Measurements from ENCODE around the gene HAAO. TPM values are rescaled to one million over a fixed set of nuclear protein-coding genes. Genes with fewer than 3 reads are reported as not detected.
A peak's percentile ranks its signal among the peaks of the same experiment; 100 is the strongest.

HAAO gene
- total RNA-seq, 8 experiments from 2014 or later: 0.41 to 2.2 (median 1.5) TPM; not detected in 1

DNA sequence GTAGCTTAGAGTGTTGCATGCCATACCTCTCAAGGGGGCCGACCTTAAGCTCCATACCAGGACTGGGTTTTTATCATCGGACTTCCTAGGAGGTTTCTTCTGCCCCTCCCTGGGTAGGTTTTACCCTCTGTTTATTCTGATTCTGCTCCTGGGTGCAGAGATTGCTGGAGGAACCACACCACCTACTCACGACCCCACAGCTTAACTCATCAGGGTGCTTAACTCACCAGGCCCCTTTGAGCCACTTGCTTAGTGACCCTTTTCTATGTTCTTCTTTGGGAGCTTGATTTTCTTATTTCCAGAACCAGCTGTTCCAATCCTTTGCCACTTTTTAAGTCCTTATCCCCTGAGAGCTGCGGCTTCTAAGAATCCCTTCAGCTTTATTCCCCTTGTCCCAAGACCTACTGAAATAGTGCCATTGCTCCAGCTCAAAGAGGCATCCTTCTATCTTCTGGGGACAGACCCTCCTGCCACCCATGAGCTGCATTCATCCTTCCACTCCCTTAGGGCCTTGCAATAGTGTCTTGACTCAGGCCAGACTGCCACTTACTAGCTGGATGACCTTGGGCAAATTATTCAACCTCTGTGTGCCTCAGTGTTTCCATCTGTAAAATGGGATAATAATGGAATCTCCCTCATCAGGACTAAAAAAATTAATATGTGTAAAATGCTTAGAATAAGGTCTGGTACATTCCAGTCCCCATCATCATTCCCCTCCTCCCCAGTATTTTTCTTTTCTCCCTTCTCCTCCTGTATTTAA lies 34.2 kb downstream of the HAAO start:
- no peak for ATAC-seq (replicated peaks in 6 of 8)
- H3K4me3 ChIP-seq: no peak overlapping the region
- peaks cover 0 to 9% of the 10 kb centered on the region in 2 donors for H3K4me1 ChIP-seq (replicated peaks in 1 of 2)
- in situ Hi-C loops (cut with MboI; ENCODE audit: low pct_unique_long_range_greater_than_20kb in 2 of 9, low sequenced_read_pairs in 9 of 9, unreplicated experiment in 9 of 9): no loop called here
- H3K27ac ChIP-seq: no peak overlapping the region
- WGBS, 10 experiments: 60 to 100% (median 85%) methylated on average over 1 to 4 of the region's 4 CpGs; no CpG with 5 or more reads in 2 of the 10 experiments

DNA sequence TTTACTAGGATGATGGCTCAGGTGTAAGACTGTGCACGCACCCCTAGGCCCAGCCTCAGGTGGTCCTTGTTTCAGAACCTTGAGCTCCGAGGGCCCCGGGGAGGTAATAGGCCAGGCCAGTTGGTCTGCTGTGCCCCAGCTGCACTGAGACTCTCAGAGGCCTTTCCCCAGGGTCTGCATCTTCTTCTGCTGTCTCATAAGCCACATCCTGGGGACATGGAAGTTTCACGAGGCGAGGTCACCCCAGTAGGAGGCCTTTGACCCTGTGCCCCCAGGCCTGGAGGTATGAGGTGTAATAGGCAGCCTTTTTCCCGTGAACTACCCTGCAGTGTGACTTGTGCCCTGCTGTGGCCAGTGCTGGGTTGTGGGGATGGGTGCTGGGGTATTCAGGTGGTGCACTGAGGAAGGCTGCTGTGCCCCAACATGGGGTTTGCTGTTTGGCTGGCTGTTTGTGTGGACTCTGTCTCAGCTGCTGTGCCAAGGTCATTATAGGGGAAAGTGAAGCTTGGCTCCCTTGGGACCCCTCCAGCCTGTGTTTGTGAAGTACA lies 35.3 kb downstream of the HAAO start:
- no peak for ATAC-seq (replicated peaks in 6 of 8)
- Histone ChIP-seq H3K4me1 (replicated peaks in 1 of 2) (peaks cover 0 to 9% of the 10 kb centered on the region in 2 donors), H3K27ac (no peak overlapping the region), H3K4me3 (no peak overlapping the region)
- in situ Hi-C loops (cut with MboI; ENCODE audit: low pct_unique_long_range_greater_than_20kb in 2 of 9, low sequenced_read_pairs in 9 of 9, unreplicated experiment in 9 of 9): no loop called here
- WGBS, 10 experiments: 80 to 92% (median 90%) methylated on average over 1 to 2 of the region's 6 CpGs; no CpG with 5 or more reads in 7 of the 10 experiments

DNA sequence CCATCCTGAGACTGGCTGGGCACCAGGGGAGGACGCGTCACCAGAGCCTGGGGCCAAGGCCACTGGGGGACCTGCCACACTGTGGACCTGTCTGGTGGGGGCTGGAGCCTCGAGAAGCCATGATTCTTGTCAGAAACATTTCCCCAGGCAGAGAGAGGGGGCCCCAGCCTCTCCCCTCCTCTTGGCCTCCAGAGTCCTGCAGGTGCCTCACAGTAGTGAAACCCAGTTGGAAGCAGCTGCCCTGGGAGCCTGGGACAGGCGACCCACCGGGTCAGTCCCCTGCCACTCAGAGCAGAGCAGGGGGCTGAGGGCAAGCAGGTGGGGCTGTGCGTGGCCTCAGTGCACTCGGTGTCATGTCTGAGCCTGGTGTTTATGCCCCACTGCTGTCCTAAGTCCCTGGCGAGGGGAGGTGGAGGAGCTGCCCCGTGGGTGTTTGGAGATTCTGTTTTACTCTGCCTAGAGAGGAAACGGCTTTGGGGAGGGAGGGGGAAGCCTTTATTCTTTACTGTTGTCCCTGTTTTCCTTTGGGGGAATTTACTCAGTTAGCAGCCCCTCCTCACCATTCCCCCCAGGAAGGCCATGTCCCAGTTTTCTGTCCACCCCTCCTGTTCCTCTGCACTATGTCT lies 36.1 kb downstream of the HAAO start:
- ATAC-seq (replicated peaks in 6 of 8): no peak
- no peak overlapping the region for H3K27ac ChIP-seq
- H3K4me3 ChIP-seq: no peak overlapping the region
- WGBS, 10 experiments: 66 to 90% (median 74%) methylated on average over 2 to 4 of the region's 10 CpGs; no CpG with 5 or more reads in 6 of the 10 experiments
- peaks cover 0 to 9% of the 10 kb centered on the region in 2 donors for H3K4me1 ChIP-seq (replicated peaks in 1 of 2)
- in situ Hi-C loops (cut with MboI; ENCODE audit: low pct_unique_long_range_greater_than_20kb in 2 of 9, low sequenced_read_pairs in 9 of 9, unreplicated experiment in 9 of 9): no loop called here

GRCh38 chr2:42755191-42755880 lies 37.0 kb downstream of the HAAO start:
- peak in 2 of 8 experiments; percentile 51 to 68 for ATAC-seq (replicated peaks in 6 of 8)
- in situ Hi-C loops (cut with MboI; ENCODE audit: low pct_unique_long_range_greater_than_20kb in 2 of 9, low sequenced_read_pairs in 9 of 9, unreplicated experiment in 9 of 9): no loop called here
- H3K4me1 ChIP-seq (replicated peaks in 1 of 2): peaks cover 0 to 9% of the 10 kb centered on the region in 2 donors
- no peak overlapping the region for H3K4me3 ChIP-seq
- no peak overlapping the region for H3K27ac ChIP-seq
- 48 to 100% (median 79%) methylated on average over 1 to 5 of the region's 14 CpGs; no CpG with 5 or more reads in 2 of the 10 experiments for WGBS, 10 experiments

GRCh38 chr2:42754776-42755140 lies 37.6 kb downstream of the HAAO start:
- ATAC-seq (replicated peaks in 6 of 8): peak in 2 of 8 experiments; percentile 40 to 43
- Histone ChIP-seq H3K27ac (no peak overlapping the region), H3K4me3 (no peak overlapping the region), H3K4me1 (replicated peaks in 1 of 2) (peaks cover 0 to 9% of the 10 kb centered on the region in 2 donors)
- 14 to 100% (median 92%) methylated on average over 1 to 2 of the region's 8 CpGs; no CpG with 5 or more reads in 5 of the 10 experiments for WGBS, 10 experiments
- in situ Hi-C loops (cut with MboI; ENCODE audit: low pct_unique_long_range_greater_than_20kb in 2 of 9, low sequenced_read_pairs in 9 of 9, unreplicated experiment in 9 of 9): no loop called here

DNA sequence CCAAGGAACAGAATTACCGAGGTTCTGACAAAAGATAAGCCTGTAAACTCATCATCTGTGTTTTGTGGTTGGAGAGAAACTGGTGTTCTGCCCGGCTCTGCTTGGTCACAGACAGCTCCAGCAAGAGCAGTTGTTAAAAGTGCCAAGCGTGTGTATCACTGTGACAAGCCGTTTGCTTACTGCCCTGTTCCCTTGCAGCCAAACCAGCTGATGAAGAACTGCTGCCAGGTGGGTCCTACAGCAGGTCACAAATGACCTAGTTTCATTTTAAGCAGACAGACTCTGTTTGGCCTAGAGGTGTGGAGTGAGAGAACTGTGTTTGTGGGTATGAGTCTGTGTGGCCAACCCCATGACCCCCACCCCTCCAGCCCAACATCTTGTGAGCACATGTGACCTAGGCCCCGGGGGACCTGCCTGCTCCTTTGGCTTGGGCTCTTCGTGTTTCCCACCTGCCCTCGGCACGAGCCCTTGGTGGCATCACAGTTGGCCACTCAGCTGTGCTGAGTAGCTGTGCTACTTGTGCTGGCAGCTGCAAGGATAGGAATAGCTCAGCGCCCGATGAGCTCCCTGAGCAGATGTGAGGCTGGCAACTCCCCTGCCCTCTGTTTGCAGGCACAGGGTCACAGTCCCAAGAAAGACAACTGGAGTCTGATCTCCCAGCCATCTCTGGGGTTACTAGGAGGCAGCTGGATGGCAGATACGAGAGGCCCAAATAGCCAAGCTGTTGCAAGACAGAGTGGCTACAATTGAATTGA lies 38.2 kb downstream of the HAAO start:
- Histone ChIP-seq H3K4me1 (replicated peaks in 1 of 2) (peaks cover 0 to 4% of the 10 kb centered on the region in 2 donors), H3K27ac (no peak overlapping the region), H3K4me3 (no peak overlapping the region)
- WGBS, 10 experiments: 20 to 89% (median 65%) methylated on average over 1 to 6 of the region's 11 CpGs; no CpG with 5 or more reads in 1 of the 10 experiments
- in situ Hi-C loops (cut with MboI; ENCODE audit: low pct_unique_long_range_greater_than_20kb in 2 of 9, low sequenced_read_pairs in 9 of 9, unreplicated experiment in 9 of 9): no loop called here
- peak in 2 of 8 experiments; percentile 23 to 30 for ATAC-seq (replicated peaks in 6 of 8)

DNA sequence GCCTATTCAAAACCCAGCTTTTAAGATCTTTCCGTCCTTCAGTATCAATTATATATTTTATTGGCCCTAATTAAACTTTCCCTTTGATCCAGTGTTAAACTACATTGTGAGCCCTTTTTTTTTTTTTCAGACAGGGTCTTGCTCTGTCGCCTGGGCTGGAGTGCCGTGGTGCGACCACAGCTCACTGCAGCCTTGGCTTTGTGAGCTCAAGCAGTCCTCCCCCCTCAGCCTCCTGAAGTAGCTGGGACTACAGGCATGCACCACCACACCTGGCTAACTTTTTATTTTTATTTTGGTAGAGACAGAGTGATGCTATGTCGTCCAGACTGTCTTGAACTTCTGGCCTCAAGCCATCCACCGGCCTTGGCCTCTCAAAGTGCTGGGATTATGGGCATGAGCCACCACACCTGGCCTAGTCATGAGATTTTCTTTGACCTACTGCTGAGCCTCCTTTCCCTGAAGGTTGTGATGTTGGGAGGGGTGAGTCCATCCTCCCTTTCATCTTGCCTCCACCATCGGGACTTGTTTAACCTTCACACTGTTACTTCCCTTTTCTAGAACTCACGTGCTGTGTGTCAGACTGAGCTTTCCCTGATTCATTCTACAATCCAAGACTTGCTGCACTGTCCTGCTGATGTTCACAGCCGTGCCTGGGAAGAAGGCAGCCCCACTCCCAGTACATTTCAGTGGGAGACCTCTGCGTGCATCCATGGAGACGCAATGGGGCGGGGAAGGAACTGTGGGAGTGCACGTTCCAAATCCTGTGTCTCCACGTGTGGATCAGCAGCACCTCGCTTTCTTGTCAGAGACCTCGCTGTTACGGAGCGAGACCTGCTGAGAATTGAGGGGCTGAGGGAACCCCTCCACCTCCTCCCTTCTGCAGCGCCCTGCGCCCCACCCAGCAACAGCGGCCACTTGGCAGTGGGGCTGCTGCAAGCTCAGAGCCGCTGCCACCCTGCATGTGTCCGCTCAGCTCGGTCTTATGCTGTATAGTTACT lies 39.3 kb downstream of the HAAO start:
- ATAC-seq (replicated peaks in 6 of 8): no peak
- 74 to 100% (median 89%) methylated on average over 2 to 19 of the region's 24 CpGs; no CpG with 5 or more reads in 2 of the 10 experiments for WGBS, 10 experiments
- no peaks in the 10 kb centered on the region for H3K4me1 ChIP-seq (replicated peaks in 1 of 2)
- H3K4me3 ChIP-seq: no peak overlapping the region
- in situ Hi-C loops (cut with MboI; ENCODE audit: low pct_unique_long_range_greater_than_20kb in 2 of 9, low sequenced_read_pairs in 9 of 9, unreplicated experiment in 9 of 9): no loop called here
- no peak overlapping the region for H3K27ac ChIP-seq

DNA sequence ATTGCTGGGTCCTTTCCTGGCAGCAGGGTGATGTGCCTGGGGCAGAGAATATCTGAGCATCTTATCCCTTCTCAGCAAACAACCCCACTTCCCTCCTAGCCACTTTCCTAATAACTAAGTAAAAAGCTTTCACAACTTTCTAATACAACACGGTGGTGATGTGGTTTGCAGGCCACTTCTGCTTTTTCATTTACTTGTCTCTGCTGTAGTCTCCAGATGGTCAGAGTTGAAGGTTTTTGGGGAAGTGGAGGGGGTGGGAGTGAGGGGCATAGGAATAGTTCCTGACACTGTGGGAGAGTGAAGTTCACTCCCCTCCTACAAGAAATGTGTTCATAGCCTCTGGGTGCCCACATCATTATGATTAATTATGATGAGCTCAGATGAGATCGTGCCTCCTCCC lies 40.1 kb downstream of the HAAO start:
- H3K27ac ChIP-seq: no peak overlapping the region
- no peaks in the 10 kb centered on the region for H3K4me1 ChIP-seq (replicated peaks in 1 of 2)
- no peak overlapping the region for H3K4me3 ChIP-seq
- 29 to 67% (median 50%) methylated on average over 1 of the region's 2 CpGs; no CpG with 5 or more reads in 5 of the 10 experiments for WGBS, 10 experiments
- in situ Hi-C loops (cut with MboI; ENCODE audit: low pct_unique_long_range_greater_than_20kb in 2 of 9, low sequenced_read_pairs in 9 of 9, unreplicated experiment in 9 of 9): no loop called here
- ATAC-seq (replicated peaks in 6 of 8): no peak

- Histone ChIP-seq H3K4me1 (replicated peaks in 1 of 2) (no peaks in the 10 kb centered on the region), H3K4me3 (no peak overlapping the region), H3K27ac (no peak overlapping the region)
- in situ Hi-C loops (cut with MboI; ENCODE audit: low pct_unique_long_range_greater_than_20kb in 2 of 9, low sequenced_read_pairs in 9 of 9, unreplicated experiment in 9 of 9): no loop called here
- WGBS, 10 experiments: 73 to 100% (median 92%) methylated on average over 1 to 4 of the region's 4 CpGs; no CpG with 5 or more reads in 2 of the 10 experiments
- no peak for ATAC-seq (replicated peaks in 6 of 8)
Observed at GRCh38 chr2:42748840-42749239, 43.5 kb downstream of the HAAO start.

DNA sequence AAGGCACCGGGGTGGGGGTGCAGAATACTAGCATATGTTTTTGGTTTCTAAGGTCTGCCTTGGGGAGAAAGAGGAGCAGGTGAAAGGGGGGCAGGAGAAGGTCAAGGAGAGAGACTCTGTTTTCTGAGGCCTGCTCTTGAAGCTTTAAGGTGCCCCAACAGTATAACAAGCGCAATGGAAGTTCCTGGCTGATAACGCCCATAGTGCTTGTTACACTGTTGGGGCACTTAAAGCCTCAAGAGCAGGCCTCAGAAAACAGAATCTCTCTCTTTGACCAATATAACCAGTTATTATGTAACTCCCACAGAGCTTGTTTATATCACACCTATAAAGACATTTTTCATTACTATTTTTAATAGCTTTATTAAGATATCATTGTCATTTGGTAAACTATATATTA lies 45.0 kb downstream of the HAAO start:
- 90 to 100% (median 100%) methylated on average over 1 to 3 of the region's 3 CpGs; no CpG with 5 or more reads in 4 of the 10 experiments for WGBS, 10 experiments
- in situ Hi-C loops (cut with MboI; ENCODE audit: low pct_unique_long_range_greater_than_20kb in 2 of 9, low sequenced_read_pairs in 9 of 9, unreplicated experiment in 9 of 9): no loop called here

DNA sequence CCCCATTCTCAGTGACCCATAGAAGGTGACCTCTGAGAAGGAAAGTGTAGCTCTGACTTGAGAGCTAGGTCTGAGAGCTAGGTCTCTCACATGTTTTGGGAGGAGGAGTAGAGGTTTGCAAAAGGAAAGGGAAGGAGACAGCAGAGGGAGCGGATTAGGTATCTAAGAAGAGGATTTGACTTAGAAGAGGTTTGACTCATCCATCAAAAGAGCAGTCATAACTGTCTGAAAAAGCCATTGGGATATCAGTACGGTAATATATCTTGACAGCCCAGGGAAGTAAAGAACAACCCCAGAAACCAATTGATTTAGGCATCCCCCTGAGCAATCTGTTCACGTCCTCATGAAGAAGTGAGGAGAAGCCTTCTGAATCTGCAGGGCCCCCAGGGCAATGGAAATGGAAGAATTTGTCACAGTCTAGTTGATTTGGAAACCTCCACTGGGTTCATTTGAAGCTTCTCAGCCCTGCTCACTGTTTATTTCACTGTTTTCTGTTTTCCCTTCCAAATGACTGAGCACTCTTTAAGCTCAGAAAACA lies 47.8 kb downstream of the HAAO start:
- Histone ChIP-seq H3K4me3 (no peak overlapping the region), H3K27ac (no peak overlapping the region), H3K4me1 (replicated peaks in 1 of 2) (no peaks in the 10 kb centered on the region)
- 67 to 100% (median 91%) methylated on average over 1 to 3 of the region's 3 CpGs; no CpG with 5 or more reads in 2 of the 10 experiments for WGBS, 10 experiments
- in situ Hi-C loops (cut with MboI; ENCODE audit: low pct_unique_long_range_greater_than_20kb in 2 of 9, low sequenced_read_pairs in 9 of 9, unreplicated experiment in 9 of 9): no loop called here
- peak in 1 of 8 experiments; percentile 29 for ATAC-seq (replicated peaks in 6 of 8)

More for the DNA sequence above, 45.0 kb downstream of the HAAO start:
- no peak overlapping the region for H3K4me3 ChIP-seq
- no peaks in the 10 kb centered on the region for H3K4me1 ChIP-seq (replicated peaks in 1 of 2)
- no peak overlapping the region for H3K27ac ChIP-seq
- ATAC-seq (replicated peaks in 6 of 8): no peak

Measured in motor neuron (in vitro differentiated cells).